WTC11 (cell line): Measurements from ENCODE around the gene LIMS2. TPM values are rescaled to one million over a fixed set of nuclear protein-coding genes. Genes with fewer than 3 reads are reported as not detected.

Experiments
- ATAC-seq: fragments of 200-7000 bp; cut with Tn5 transposase; 2 replicates; pipeline ENCODE4 v1.10.0; 2021; ENCODE audit warnings: mild to moderate bottlenecking, moderate library complexity
- CTCF ChIA-PET: fragments of 300-600 bp; sonication (Branson Sonifier 250); formaldehyde crosslinking; loops from one replicate; lab custom pipeline; 2021; ENCODE audit warnings: antibody characterized with exemption; lab: Charles Lee
- POLR2A ChIA-PET: fragments of 350-600 bp; sonication (Branson Sonifier 250); formaldehyde crosslinking; loops from one replicate; lab custom pipeline; 2021; ENCODE audit warnings: antibody characterized with exemption; lab: Charles Lee
- DNase-seq: peaks from one replicate; pipeline ENCODE4 v3.0.0; 2021; ENCODE audit warnings: low spot score
- H3K27ac Mint-ChIP-seq: 2 replicates; pipeline ENCODE4 v1.8.0; 2021; ENCODE audit warnings: mixed read lengths
- H3K27me3 Mint-ChIP-seq: 2 replicates; pipeline ENCODE4 v1.8.0; 2021; ENCODE audit warnings: low read depth, mild to moderate bottlenecking, moderate library complexity, mixed read lengths
- H3K36me3 Mint-ChIP-seq: 2 replicates; pipeline ENCODE4 v1.8.0; 2021; ENCODE audit warnings: mixed read lengths
- H3K4me1 Mint-ChIP-seq: 2 replicates; pipeline ENCODE4 v1.8.0; 2022; ENCODE audit warnings: mixed read lengths
- H3K4me3 Mint-ChIP-seq: 2 replicates; pipeline ENCODE4 v1.8.0; 2021; ENCODE audit warnings: mild to moderate bottlenecking, moderate library complexity, mixed read lengths
- H3K9me3 Mint-ChIP-seq: 2 replicates; pipeline ENCODE4 v1.8.0; 2021; ENCODE audit warnings: mixed read lengths
- ATF6 ChIP-seq: sonication (generic); formaldehyde crosslinking; IDR thresholded peaks from 2 replicates; pipeline ENCODE4 v1.8.1; 2023; ENCODE audit warnings: mild to moderate bottlenecking, missing genetic modification reagents
- CREB1 ChIP-seq: sonication (generic); formaldehyde crosslinking; IDR thresholded peaks from 2 replicates; pipeline ENCODE4 v1.8.0; 2023; ENCODE audit warnings: mild to moderate bottlenecking, missing genetic modification reagents
- CTCF ChIP-seq: fragments of 200-600 bp; IDR thresholded peaks from 2 replicates; pipeline ENCODE4 v1.8.0; 2022; ENCODE audit warnings: antibody characterized with exemption
- ELF4 ChIP-seq: sonication (generic); formaldehyde crosslinking; IDR thresholded peaks from 2 replicates; pipeline ENCODE4 v1.8.1; 2022; ENCODE audit warnings: low read depth, mild to moderate bottlenecking, moderate library complexity, missing genetic modification reagents
- ERG ChIP-seq: fragments of 250-450 bp; sonication (Bioruptor Pico); IDR thresholded peaks from 2 replicates; pipeline ENCODE4 v1.8.0; 2021; ENCODE audit warnings: mild to moderate bottlenecking
- ESRRA ChIP-seq: sonication (generic); formaldehyde crosslinking; IDR thresholded peaks from 2 replicates; pipeline ENCODE4 v1.8.1; 2022; ENCODE audit warnings: mild to moderate bottlenecking, missing genetic modification reagents, borderline replicate concordance
- FOXP4 ChIP-seq: sonication (generic); formaldehyde crosslinking; IDR thresholded peaks from 2 replicates; pipeline ENCODE4 v1.8.0; 2022; ENCODE audit warnings: mild to moderate bottlenecking, missing genetic modification reagents
- GTF2I ChIP-seq: fragments of 250-450 bp; sonication (Bioruptor Pico); conservative IDR thresholded peaks from 2 replicates; pipeline ENCODE4 v1.4.0; 2021; ENCODE audit warnings: mild to moderate bottlenecking
- MLX ChIP-seq: sonication (generic); formaldehyde crosslinking; IDR thresholded peaks from 2 replicates; pipeline ENCODE4 v1.8.1; 2023; ENCODE audit warnings: mild to moderate bottlenecking, missing genetic modification reagents, moderate library complexity
- NFATC4 ChIP-seq: fragments of 250-450 bp; sonication (Bioruptor Pico); IDR thresholded peaks from 2 replicates; pipeline ENCODE4 v1.9.0; 2021; ENCODE audit warnings: mild to moderate bottlenecking
- NR2C2 ChIP-seq: sonication (generic); formaldehyde crosslinking; IDR thresholded peaks from 2 replicates; pipeline ENCODE4 v1.8.0; 2022; ENCODE audit warnings: mild to moderate bottlenecking, missing genetic modification reagents
- RORB ChIP-seq: fragments of 250-450 bp; sonication (Bioruptor Pico); IDR thresholded peaks from 2 replicates; pipeline ENCODE4 v1.9.0; 2021; ENCODE audit warnings: mild to moderate bottlenecking
- SOX15 ChIP-seq: fragments of 250-450 bp; sonication (Bioruptor Pico); IDR thresholded peaks from 2 replicates; pipeline ENCODE4 v1.9.0; 2021; ENCODE audit warnings: mild to moderate bottlenecking
- SP1 ChIP-seq: sonication (generic); formaldehyde crosslinking; conservative IDR thresholded peaks from 2 replicates; pipeline ENCODE4 v1.8.1; 2022; ENCODE audit warnings: missing genetic modification reagents
- TEAD1 ChIP-seq: sonication (generic); formaldehyde crosslinking; IDR thresholded peaks from 2 replicates; pipeline ENCODE4 v1.8.0; 2022; ENCODE audit warnings: mild to moderate bottlenecking, missing genetic modification reagents
- TEAD4 ChIP-seq: sonication (generic); formaldehyde crosslinking; IDR thresholded peaks from 2 replicates; pipeline ENCODE4 v1.8.0; 2022; ENCODE audit warnings: mild to moderate bottlenecking, missing genetic modification reagents
- ZBTB21 ChIP-seq: sonication (generic); formaldehyde crosslinking; IDR thresholded peaks from 2 replicates; pipeline ENCODE4 v1.8.1; 2023; ENCODE audit warnings: mild to moderate bottlenecking, missing genetic modification reagents, borderline replicate concordance
- ZMAT4 ChIP-seq: fragments of 250-450 bp; sonication (Bioruptor Pico); IDR thresholded peaks from 2 replicates; pipeline ENCODE4 v1.9.0; 2021; ENCODE audit warnings: mild to moderate bottlenecking
- ZNF671 ChIP-seq: fragments of 250-450 bp; sonication (Bioruptor Pico); IDR thresholded peaks from 2 replicates; pipeline ENCODE4 v1.8.0; 2021; ENCODE audit warnings: mild to moderate bottlenecking
- ZSCAN18 ChIP-seq: fragments of 250-450 bp; sonication (Bioruptor Pico); IDR thresholded peaks from 2 replicates; pipeline ENCODE4 v2.1.2; 2022; ENCODE audit warnings: mild to moderate bottlenecking, moderate library complexity
- total RNA-seq: library from RNA; stranded (reverse); gene quantifications from 3 replicates; pipeline ENCODE4 v1.2.3, GENCODE V29; 2021

LIMS2 gene
- total RNA-seq, 1 experiment from 2014 or later, result 2.4 TPM

- ChIA-PET CTCF (interaction anchor here (1.2 kb wide), 1 partner anchor 66 kb away, joined by 4 read pairs; no protein-coding TSS in a partner anchor), POLR2A (no interaction called here)
- ATAC-seq (no peak), DNase-seq (no peak)
- no peak for TF ChIP-seq ZSCAN18
- TF ChIP-seq ZNF671 (CRISPR knock-in tag), result no peak
- TF ChIP-seq NR2C2 (CRISPR knock-in tag), result no peak
- TF ChIP-seq TEAD4 (CRISPR knock-in tag), result no peak
- no peak for TF ChIP-seq GTF2I (CRISPR knock-in tag)
- no peak for TF ChIP-seq FOXP4
- TF ChIP-seq ATF6 (CRISPR knock-in tag), result no peak
- no peak for TF ChIP-seq RORB (CRISPR knock-in tag)
- no peak for TF ChIP-seq NFATC4 (CRISPR knock-in tag)
- TF ChIP-seq TEAD1 (CRISPR knock-in tag), result no peak
- TF ChIP-seq SP1, result no peak
- TF ChIP-seq ESRRA (CRISPR knock-in tag), result no peak
- Mint-ChIP-seq H3K4me3 (no peak overlapping the region), H3K4me1 (no peaks in the 10 kb centered on the region; the same call in 1 of the 2 replicates), H3K9me3 (peaks cover 9% of the 10 kb centered on the region), H3K27ac (no peak overlapping the region), H3K27me3 (no peaks in the 10 kb centered on the region; the same call in 1 of the 2 replicates), H3K36me3 (no peaks in the 10 kb centered on the region)
These were observed 18.1 kb downstream of the LIMS2 start for GRCh38 chr2:127657232-127657595.

- no peak for TF ChIP-seq ATF6 (CRISPR knock-in tag)
- TF ChIP-seq CREB1 (CRISPR knock-in tag), result no peak
- TF ChIP-seq SOX15 (CRISPR knock-in tag), result no peak
- TF ChIP-seq ZBTB21 (CRISPR knock-in tag), result no peak
- TF ChIP-seq ELF4 (CRISPR knock-in tag), result no peak
- TF ChIP-seq ERG (CRISPR knock-in tag), result no peak
- no peak for TF ChIP-seq ZMAT4 (CRISPR knock-in tag)
- TF ChIP-seq CTCF, result no peak
- no peak for TF ChIP-seq MLX (CRISPR knock-in tag)
- no peak overlapping the region for H3K4me3 Mint-ChIP-seq
- no peak for ATAC-seq
- H3K27ac Mint-ChIP-seq, result no peak overlapping the region
- no peaks in the 10 kb centered on the region; the same call in 1 of the 2 replicates for H3K27me3 Mint-ChIP-seq
- H3K4me1 Mint-ChIP-seq, result no peaks in the 10 kb centered on the region; the same call in 1 of the 2 replicates
- no peaks in the 10 kb centered on the region for H3K36me3 Mint-ChIP-seq
- POLR2A ChIA-PET, result no interaction called here
- CTCF ChIA-PET, result interaction anchor here (1.2 to 1.6 kb wide), 4 partner anchors 8 to 65 kb away, joined by 4 to 9 read pairs (median 4); partner anchors contain the start of gene LIMS2
- H3K9me3 Mint-ChIP-seq, result peaks cover 9% of the 10 kb centered on the region
- DNase-seq, result no peak
These were observed 18.6 kb downstream of the LIMS2 start for GRCh38 chr2:127656569-127657231.
